K562 (cell line): ENCODE results near the gene TRIM2. TPM values are rescaled to one million over a fixed set of nuclear protein-coding genes. Genes with fewer than 3 reads are reported as not detected.

Experiments used
- ATAC-seq: fragments of 200-7000 bp; cut with Tn5 transposase; 3 replicates; pipeline ENCODE4 v1.9.1; 2020; ENCODE audit warnings: moderate library complexity
- BruUV-seq: library from RNA; stranded (reverse); fragments of 400-500 nt; replicated peaks from 2 replicates; lab custom pipeline; 2021; lab: Mats Ljungman, UMichigan
- CTCF ChIA-PET: fragments of 300-600 bp; formaldehyde crosslinking; extraction: SDS; loops from one replicate; lab custom pipeline; 2021; ENCODE audit warnings: low intra/inter-chr PET ratio; lab: Yijun Ruan, JAX
- POLR2A ChIA-PET: fragments of 300-600, 350-650 bp; sonication (Branson Sonifier 250); formaldehyde crosslinking; extraction: SDS; loops from one replicate; lab custom pipeline; 2021; ENCODE audit warnings: antibody characterized with exemption, inconsistent platforms; lab: Yijun Ruan, JAX
- DNase-seq, 4 experiments: peaks; one replicate each; pipeline versions ENCODE4 v3.0.0 to v3.0.0-alpha.2; 2011 to 2018; ENCODE audit warnings: low spot score in 3 of 4, mixed read lengths in 3 of 4; ENCODE audit errors: extremely low read depth in 1 of 4
- FAIRE-seq: peaks from 2 replicates; lab custom pipeline; 2011; peaks lifted over from hg19 to GRCh38; lab: Jason Lieb, UNC
- H2AFZ ChIP-seq: 2 replicates; pipeline ENCODE4 v1.6.0; 2011; ENCODE audit warnings: low read depth, low read length, control low read depth, inconsistent platforms
- H3K27ac ChIP-seq: fragments of 200-600 bp; 3 replicates; pipeline ENCODE4 v1.8.0; 2011; ENCODE audit warnings: low read depth, mild to moderate bottlenecking, control low read depth, inconsistent platforms, low read length, moderate library complexity, mixed read lengths; ENCODE audit errors: extremely low read depth
- H3K27me3 ChIP-seq, 2 experiments: fragments of 300-600 bp in 1 of 2; 2 replicates in 1 of 2; 3 replicates in 1 of 2; pipeline versions ENCODE4 v1.6.0 to v1.8.0; 2011; ENCODE audit warnings: inconsistent platforms in 2 of 2, low read length in 2 of 2, mild to moderate bottlenecking in 1 of 2, mixed read lengths in 1 of 2, moderate library complexity in 1 of 2; ENCODE audit not compliant: control insufficient read depth in 2 of 2, insufficient read depth in 2 of 2
- H3K36me3 ChIP-seq: fragments of 300-600 bp; 3 replicates; pipeline ENCODE4 v1.8.0; 2011; ENCODE audit warnings: mild to moderate bottlenecking, low read length, inconsistent platforms; ENCODE audit not compliant: control insufficient read depth, insufficient read depth
- H3K4me1 ChIP-seq, 2 experiments: fragments of 200-600 bp in 1 of 2; replicated peaks in 1 of 2; 2 replicates in 1 of 2; 3 replicates in 1 of 2; pipeline versions ENCODE4 v1.5.1 to v1.8.0; 2011; ENCODE audit warnings: inconsistent platforms in 2 of 2, low read length in 2 of 2, mild to moderate bottlenecking in 1 of 2, mixed read lengths in 1 of 2, moderate library complexity in 1 of 2; ENCODE audit not compliant: control insufficient read depth in 2 of 2, insufficient read depth in 2 of 2
- H3K4me2 ChIP-seq: 2 replicates; pipeline ENCODE4 v1.6.1; 2011; ENCODE audit warnings: low read length, control low read depth, inconsistent platforms, mixed read lengths; ENCODE audit not compliant: insufficient read depth
- H3K4me3 ChIP-seq: fragments of 200-600 bp; sonication (generic), shearing (Covaris generic); 2 replicates; pipeline ENCODE4 v1.5.1; 2016; ENCODE audit warnings: control low read depth, inconsistent platforms
- H3K79me2 ChIP-seq: fragments of 200-600 bp; 3 replicates; pipeline ENCODE4 v1.8.0; 2011; ENCODE audit warnings: low read length, inconsistent platforms; ENCODE audit not compliant: control insufficient read depth, insufficient read depth
- H3K9ac ChIP-seq, 2 experiments: 2 replicates each; pipeline versions ENCODE4 v1.6.0 to v1.6.1; 2011; ENCODE audit warnings: low read depth in 2 of 2, low read length in 2 of 2, control low read depth in 1 of 2, inconsistent platforms in 1 of 2, mild to moderate bottlenecking in 1 of 2, mixed read lengths in 1 of 2; ENCODE audit not compliant: insufficient read depth in 1 of 2
- H3K9me1 ChIP-seq: one replicate; pipeline ENCODE4 v1.6.0; 2011; ENCODE audit warnings: inconsistent platforms, mild to moderate bottlenecking, low read length, moderate library complexity; ENCODE audit not compliant: control insufficient read depth, insufficient read depth
- H3K9me3 ChIP-seq: replicated peaks from 2 replicates; pipeline ENCODE4 v1.5.1; 2011; ENCODE audit warnings: low read depth, low read length, inconsistent platforms; ENCODE audit not compliant: control insufficient read depth, insufficient read depth
- H4K20me1 ChIP-seq: replicated peaks from 2 replicates; pipeline ENCODE4 v1.6.1; 2011; ENCODE audit warnings: low read length, inconsistent platforms, mixed read lengths; ENCODE audit not compliant: control insufficient read depth, insufficient read depth
- FOXK2 ChIP-seq, 2 experiments: fragments of 450-650 bp; IDR thresholded peaks in 1 of 2; conservative IDR thresholded peaks in 1 of 2; 2 replicates each; pipeline ENCODE4 v1.6.1; 2016; ENCODE audit warnings: low read depth in 2 of 2, mild to moderate bottlenecking in 1 of 2
- HBP1 ChIP-seq: fragments of 450-650 bp; formaldehyde crosslinking; IDR thresholded peaks from 2 replicates; pipeline ENCODE4 v1.4.0; 2022; ENCODE audit warnings: missing genetic modification characterization
- MAFK ChIP-seq: IDR thresholded peaks from 2 replicates; pipeline ENCODE4 v1.6.1; 2011; ENCODE audit warnings: low read length, improper control_type of control experiment
- NR2C2 ChIP-seq, 2 experiments: fragments of 200-800 bp in 1 of 2; sonication (Bioruptor generic) in 1 of 2; sonication (generic) in 1 of 2; formaldehyde crosslinking in 1 of 2; IDR thresholded peaks; 2 replicates each; pipeline versions ENCODE4 v1.6.1 to v1.8.0; 2016 to 2022; ENCODE audit warnings: mild to moderate bottlenecking in 1 of 2, missing compliant biosample characterization in 1 of 2, missing genetic modification characterization in 1 of 2, missing genetic modification reagents in 1 of 2
- PHTF2 ChIP-seq: fragments of 250-450 bp; sonication (Bioruptor Pico); IDR thresholded peaks from 2 replicates; pipeline ENCODE4 v1.5.0; 2021; ENCODE audit warnings: mild to moderate bottlenecking
- PYGO2 ChIP-seq: fragments of 450-650 bp; IDR thresholded peaks from 2 replicates; pipeline ENCODE4 v1.6.1; 2016; ENCODE audit warnings: mild to moderate bottlenecking, missing genetic modification characterization, moderate library complexity, missing compliant biosample characterization
- RAD21 ChIP-seq, 2 experiments: fragments of 250-450 bp in 1 of 2; fragments of 450-650 bp in 1 of 2; sonication (Bioruptor Pico) in 1 of 2; formaldehyde crosslinking in 1 of 2; IDR thresholded peaks in 1 of 2; conservative IDR thresholded peaks in 1 of 2; 2 replicates each; pipeline versions ENCODE4 v1.4.0 to v1.8.0; 2020 to 2022; ENCODE audit warnings: mild to moderate bottlenecking in 2 of 2, moderate library complexity in 1 of 2
- RB1 ChIP-seq: fragments of 450-650 bp; IDR thresholded peaks from 2 replicates; pipeline ENCODE4 v1.6.1; 2017; ENCODE audit warnings: low read depth, mild to moderate bottlenecking
- TRIM24 ChIP-seq, 2 experiments: fragments of 450-650 bp; IDR thresholded peaks; 2 replicates each; pipeline ENCODE4 v1.6.1; 2016
- YY1 ChIP-seq, 3 experiments: IDR thresholded peaks; 2 replicates each; pipeline ENCODE4 v1.6.1; 2011; ENCODE audit warnings: low read length in 2 of 3, mild to moderate bottlenecking in 2 of 3, moderate library complexity in 2 of 3, borderline replicate concordance in 1 of 3, control low read depth in 1 of 3, low read depth in 1 of 3; ENCODE audit not compliant: insufficient read depth in 3 of 3, insufficient replicate concordance in 2 of 3, control insufficient read depth in 1 of 3, insufficient read length in 1 of 3; ENCODE audit errors: extremely low read depth in 1 of 3
- ZNF253 ChIP-seq: fragments of 250-450 bp; sonication (Bioruptor Pico); conservative IDR thresholded peaks from 2 replicates; pipeline ENCODE4 v1.6.1; 2021; ENCODE audit warnings: mild to moderate bottlenecking
- ZNF76 ChIP-seq: fragments of 250-450 bp; sonication (Bioruptor Pico); IDR thresholded peaks from 2 replicates; pipeline ENCODE4 v1.4.0; 2020; ENCODE audit warnings: mild to moderate bottlenecking, moderate library complexity, borderline replicate concordance
- WGBS: fragments of 100-300 bp; shearing (Covaris generic); methylation state at CpG from one replicate; pipeline ENCODE4 v1.1.6; 2016; ENCODE audit warnings: low coverage, mixed read lengths; ENCODE audit not compliant: insufficient coverage; ENCODE audit errors: missing lambda C conversion rate; 5-methylcytosine and 5-hydroxymethylcytosine counted together
- in situ Hi-C: fragments of 300-500 bp; cut with MboI; formaldehyde crosslinking; loops from 4 replicates; pipeline ENCODE4 v1.15.0; 2018; ENCODE audit warnings: inconsistent platforms, mixed read lengths
- intact Hi-C: fragments of 100-400 bp; cut with micrococcal nuclease; formaldehyde crosslinking; loops from 2 replicates; pipeline ENCODE4 v1.14.2; 2022
- polyA plus RNA-seq, 8 experiments: library from polyadenylated mRNA; depleted of rRNA in 4 of 8; stranded (reverse) in 5 of 8; unstranded in 3 of 8; fragments of >200 nt; fragmentation: Nextera tagmentation in 2 of 8; fragmentation: Illumina TruSeq in 1 of 8; extraction: Ambion mirVana in 2 of 8; extraction: Trizol in 1 of 8; gene quantifications; 2 replicates each; pipeline versions ENCODE4 v1.2.1 to v1.2.3, GENCODE V29; 2011 to 2014; ENCODE audit warnings: inconsistent platforms in 1 of 8, missing spikeins in 1 of 8
- total RNA-seq, 7 experiments: library from RNA; depleted of rRNA in 6 of 7; stranded (reverse); fragments of >200 nt in 6 of 7; fragmentation: Illumina TruSeq in 2 of 7; extraction: Trizol in 2 of 7; gene quantifications; 2 replicates each; pipeline versions ENCODE4 v1.2.1 to v1.2.3, GENCODE V29; 2011 to 2021; ENCODE audit warnings: low replicate concordance in 1 of 7
- TF ChIP-seq, protein P1 (sequence below): fragments of 450-650 bp; formaldehyde crosslinking; IDR thresholded peaks from 2 replicates; pipeline ENCODE4 v1.4.0; 2020; ENCODE audit warnings: mild to moderate bottlenecking, moderate library complexity

TRIM2 gene
- total and polyA plus RNA-seq, 9 of the 15 experiments (the other 6 are each of a cell fraction or from before 2014, with no cell fraction given) = 0.01 to 0.41 (median 0.13) TPM; not detected in 1

GRCh38 chr4:153318696-153319320, 114.6 kb downstream of the TRIM2 start:
- Histone ChIP-seq H3K9me1 (no peaks in the 10 kb centered on the region), H3K9me3 (no peaks in the 10 kb centered on the region), H2AFZ (no peak overlapping the region; the same call in 1 of the 2 replicates), H4K20me1 (no peaks in the 10 kb centered on the region), H3K27ac (no peak overlapping the region), H3K79me2 (no peaks in the 10 kb centered on the region), H3K4me1 (no peaks in the 10 kb centered on the region), H3K27me3 (peaks cover 4 to 11% of the 10 kb centered on the region in 2 experiments; a peak in 4 of 5 replicates), H3K4me2 (no peak overlapping the region), H3K9ac (no peak overlapping the region), H3K4me3 (no peak overlapping the region), H3K36me3 (no peaks in the 10 kb centered on the region)
- intact Hi-C loops (loop anchor here (1.0 to 5.0 kb wide), 3 partner anchors 112 to 232 kb away; no protein-coding TSS in a partner anchor), in situ Hi-C loops (loop anchor here (25.0 kb wide), 1 partner anchor 482 kb away; no protein-coding TSS in a partner anchor)
- CTCF ChIA-PET = interaction anchor here (0.6 to 1.1 kb wide), 4 partner anchors 9 to 472 kb away, joined by 3 to 4 read pairs (median 4); no protein-coding TSS in a partner anchor
- DNase-seq (peak; percentile 18 to 51 (median 34)), FAIRE-seq (peak; percentile 62), ATAC-seq (peak; percentile 90)
- no TSS peak for BruUV-seq
- POLR2A ChIA-PET = no interaction called here
- WGBS = 0% methylated on average over 2 of the region's 2 CpGs
- no peak for TF ChIP-seq NR2C2 (CRISPR knock-in tag; IDR thresholded peaks at IDR 0.05)
- TF ChIP-seq NR2C2 (tag; IDR thresholded peaks at IDR 0.05) = no peak
- no peak for TF ChIP-seq MAFK
- TF ChIP-seq YY1 (IDR thresholded peaks at IDR 0.05; ENCODE audit: borderline replicate concordance in 1 of 3, control insufficient read depth in 1 of 3, extremely low read depth in 1 of 3, insufficient read depth in 3 of 3, insufficient read length in 1 of 3, insufficient replicate concordance in 2 of 3, low read depth in 1 of 3, low read length in 2 of 3) = no peak
- no peak for TF ChIP-seq HBP1 (CRISPR knock-in tag)
- TF ChIP-seq, protein P1, sequence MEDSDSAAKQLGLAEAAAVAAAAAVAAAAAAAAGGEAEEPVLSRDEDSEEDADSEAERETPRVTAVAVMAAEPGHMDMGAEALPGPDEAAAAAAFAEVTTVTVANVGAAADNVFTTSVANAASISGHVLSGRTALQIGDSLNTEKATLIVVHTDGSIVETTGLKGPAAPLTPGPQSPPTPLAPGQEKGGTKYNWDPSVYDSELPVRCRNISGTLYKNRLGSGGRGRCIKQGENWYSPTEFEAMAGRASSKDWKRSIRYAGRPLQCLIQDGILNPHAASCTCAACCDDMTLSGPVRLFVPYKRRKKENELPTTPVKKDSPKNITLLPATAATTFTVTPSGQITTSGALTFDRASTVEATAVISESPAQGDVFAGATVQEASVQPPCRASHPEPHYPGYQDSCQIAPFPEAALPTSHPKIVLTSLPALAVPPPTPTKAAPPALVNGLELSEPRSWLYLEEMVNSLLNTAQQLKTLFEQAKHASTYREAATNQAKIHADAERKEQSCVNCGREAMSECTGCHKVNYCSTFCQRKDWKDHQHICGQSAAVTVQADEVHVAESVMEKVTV (CRISPR knock-in tag) = 0 out of 2 replicates have a peak, but pooled peaks have one; percentile 9
- no peak for TF ChIP-seq ZNF253 (CRISPR knock-in tag)
- no peak for TF ChIP-seq ZNF76 (CRISPR knock-in tag)
- TF ChIP-seq RAD21 (CRISPR knock-in tag; conservative IDR thresholded peaks at IDR 0.05 in 1 of 2, IDR thresholded peaks at IDR 0.05 in 1 of 2) = peak; percentile 48 to 71
- TF ChIP-seq TRIM24 (IDR thresholded peaks at IDR 0.05) = no peak
- TF ChIP-seq PYGO2 = no peak
- no peak for TF ChIP-seq FOXK2 (conservative IDR thresholded peaks at IDR 0.05 in 1 of 2, IDR thresholded peaks at IDR 0.05 in 1 of 2; ENCODE audit: low read depth in 2 of 2)
- TF ChIP-seq PHTF2 (CRISPR knock-in tag) = no peak
- TF ChIP-seq RB1 = no peak
